Naive thymus-derived CD8-positive, alpha-beta T cell (primary cell): Measurements from ENCODE around the gene TIMM44. TPM values are rescaled to one million over a fixed set of nuclear protein-coding genes. Genes with fewer than 3 reads are reported as not detected.

ENCODE experiments used
- ATAC-seq, 2 donors: fragments of 150-1000 bp; cut with Tn5 transposase in 1 of 2; sonication (Bioruptor Pico), chemical (Tn5 transposase) in 1 of 2; 1 replicate in 1 of 2; 2 replicates in 1 of 2; pipeline ENCODE4 v1.10.0; 2021; ENCODE audit warnings: mild to moderate bottlenecking in 2 of 2, moderate library complexity in 2 of 2
- POLR2A ChIA-PET: fragments of 350-600 bp; sonication (Branson Sonifier 250); formaldehyde crosslinking; loops from one replicate; lab custom pipeline; 2021; ENCODE audit warnings: antibody characterized with exemption; lab: Charles Lee
- DNase-seq, 10 donors: peaks; one replicate each; pipeline versions ENCODE4 v3.0.0 to v3.0.0-alpha.2; 2020 to 2022
- H3K27ac Mint-ChIP-seq, 10 donors: one replicate each; pipeline ENCODE4 v1.8.0; 2020 to 2022; ENCODE audit warnings: mild to moderate bottlenecking in 10 of 10, mixed read lengths in 10 of 10, moderate library complexity in 4 of 10, inconsistent platforms in 1 of 10
- H3K27me3 Mint-ChIP-seq, 5 donors: one replicate each; pipeline ENCODE4 v1.8.0; 2021 to 2022; ENCODE audit warnings: mixed read lengths in 5 of 5
- H3K36me3 Mint-ChIP-seq, 3 donors: one replicate each; pipeline ENCODE4 v1.8.0; 2020 to 2022; ENCODE audit warnings: mixed read lengths in 3 of 3, mild to moderate bottlenecking in 2 of 3, inconsistent platforms in 1 of 3
- H3K4me1 Mint-ChIP-seq, 4 donors: one replicate each; pipeline ENCODE4 v1.8.0; 2021 to 2022; ENCODE audit warnings: mixed read lengths in 4 of 4
- H3K4me3 Mint-ChIP-seq, 10 donors: one replicate each; pipeline ENCODE4 v1.8.0; 2020 to 2022; ENCODE audit warnings: mild to moderate bottlenecking in 10 of 10, mixed read lengths in 10 of 10, moderate library complexity in 6 of 10, inconsistent platforms in 1 of 10
- H3K9me3 Mint-ChIP-seq, 9 donors: one replicate each; pipeline ENCODE4 v1.8.0; 2020 to 2022; ENCODE audit warnings: mixed read lengths in 9 of 9, mild to moderate bottlenecking in 3 of 9, inconsistent platforms in 1 of 9, moderate library complexity in 1 of 9
- polyA plus RNA-seq, 3 donors: library from polyadenylated mRNA; unstranded; fragments of 300-500 nt; fragmentation: Illumina TruSeq; gene quantifications; one replicate each; pipeline ENCODE4 v1.2.3, GENCODE V29; 2021
- total RNA-seq, 8 experiments: library from RNA in 2 of 8; stranded (reverse) in 2 of 8; gene quantifications; one replicate each; pipeline ENCODE4 v1.2.3 and lab custom pipeline; 2021 to 2026

The TIMM44 gene
- total and polyA plus RNA-seq, 5 experiments from 2014 or later, result 9.9 to 86.9 (median 19.7) TPM

GRCh38 chr19:7907544-7907943 is 35.9 kb downstream of the TIMM44 start:
- ATAC-seq, result no peak
- DNase-seq, result no peak
- H3K27me3 Mint-ChIP-seq, result peaks cover 0 to 6% (median 0%) of the 10 kb centered on the region in 5 donors
- peaks cover 0 to 27% (median 14%) of the 10 kb centered on the region in 3 donors for H3K36me3 Mint-ChIP-seq
- peak overlapping the region in 1 of 10 donors; percentile 81 for H3K27ac Mint-ChIP-seq
- peaks cover 16 to 49% (median 40%) of the 10 kb centered on the region in 4 donors for H3K4me1 Mint-ChIP-seq
- H3K9me3 Mint-ChIP-seq, result peaks cover 0 to 3% (median 0%) of the 10 kb centered on the region in 9 donors
- peak overlapping the region in 3 of 10 donors; percentile 14 to 39 (median 27) for H3K4me3 Mint-ChIP-seq
- POLR2A ChIA-PET, result interaction anchor here (0.7 to 2.5 kb wide), 4 partner anchors 9 to 75 kb away, joined by 3 to 8 read pairs (median 6); partner anchors contain the start of gene SNAPC2

GRCh38 chr19:7907122-7907521 is 36.3 kb downstream of the TIMM44 start:
- DNase-seq (no peak), ATAC-seq (no peak)
- Mint-ChIP-seq H3K4me1 (peaks cover 16 to 51% (median 42%) of the 10 kb centered on the region in 4 donors), H3K4me3 (peak overlapping the region in 2 of 10 donors; percentile 27 to 39), H3K36me3 (peaks cover 0 to 27% (median 13%) of the 10 kb centered on the region in 3 donors), H3K27me3 (peaks cover 0 to 6% (median 0%) of the 10 kb centered on the region in 5 donors), H3K9me3 (peaks cover 0 to 3% (median 0%) of the 10 kb centered on the region in 9 donors), H3K27ac (peak overlapping the region in 1 of 10 donors; percentile 66)
- POLR2A ChIA-PET, result interaction anchor here (0.7 to 2.5 kb wide), 3 partner anchors 10 to 75 kb away, joined by 3 to 8 read pairs (median 5); partner anchors contain the start of gene SNAPC2

- no peak for DNase-seq
- peaks cover 0 to 3% (median 0%) of the 10 kb centered on the region in 9 donors for H3K9me3 Mint-ChIP-seq
- H3K4me1 Mint-ChIP-seq, result peaks cover 16 to 51% (median 42%) of the 10 kb centered on the region in 4 donors
- peaks cover 0 to 18% (median 6%) of the 10 kb centered on the region in 3 donors for H3K36me3 Mint-ChIP-seq
- H3K27me3 Mint-ChIP-seq, result peaks cover 0 to 6% (median 0%) of the 10 kb centered on the region in 5 donors
- no peak for ATAC-seq
- H3K27ac Mint-ChIP-seq, result peak overlapping the region in 9 of 10 donors; percentile 14 to 96 (median 89)
- peak overlapping the region; percentile 54 to 93 (median 84) for H3K4me3 Mint-ChIP-seq
- POLR2A ChIA-PET, result interaction anchor here (2.5 kb wide), 1 partner anchor 15 kb away, joined by 8 read pairs; the partner anchor contains the start of gene SNAPC2
Measured at GRCh38 chr19:7905859-7906258, 37.6 kb downstream of the TIMM44 start.

GRCh38 chr19:7905268-7905667 is 38.2 kb downstream of the TIMM44 start:
- Mint-ChIP-seq H3K27me3 (peaks cover 0 to 6% (median 0%) of the 10 kb centered on the region in 5 donors), H3K36me3 (peaks cover 0 to 13% (median 6%) of the 10 kb centered on the region in 3 donors), H3K27ac (peak overlapping the region; percentile 86 to 97 (median 94)), H3K4me3 (peak overlapping the region; percentile 83 to 94 (median 88)), H3K4me1 (peaks cover 16 to 48% (median 42%) of the 10 kb centered on the region in 4 donors), H3K9me3 (peaks cover 0 to 3% (median 0%) of the 10 kb centered on the region in 9 donors)
- ATAC-seq (no peak), DNase-seq (no peak)
- POLR2A ChIA-PET, result interaction anchor here (2.5 kb wide), 1 partner anchor 15 kb away, joined by 8 read pairs; the partner anchor contains the start of gene SNAPC2

- DNase-seq, result peak in 8 of 10 donors; percentile 74 to 88 (median 76)
Measured at GRCh38 chr19:7904074-7905020, 39.1 kb downstream of the TIMM44 start.

GRCh38 chr19:7903244-7904073 is 40.0 kb downstream of the TIMM44 start, which contains the start of gene MAP2K7:
Gene MAP2K7, plus strand, starts transcription at chr19:7903877. Its CDS starts 68 bp downstream, at chr19:7903945.
- Mint-ChIP-seq H3K9me3 (peaks cover 0 to 3% (median 0%) of the 10 kb centered on the region in 9 donors), H3K27ac (peak within 1 kb of the TSS; percentile 91 to 99 (median 96)), H3K27me3 (peaks cover 0 to 6% (median 0%) of the 10 kb centered on the region in 5 donors), H3K4me1 (peaks cover 16 to 46% (median 42%) of the 10 kb centered on the region in 4 donors), H3K36me3 (peaks cover 0 to 11% (median 6%) of the 10 kb centered on the region in 3 donors), H3K4me3 (peak within 1 kb of the TSS; percentile 84 to 95 (median 90))
- ATAC-seq (peak; percentile 83 to 85), DNase-seq (peak; percentile 100)
- POLR2A ChIA-PET, result interaction anchor here (0.6 to 3.0 kb wide), 20 partner anchors 9 to 1132 kb away, joined by 3 to 69 read pairs (median 3); partner anchors contain the start of genes NDUFA7, PET100, RPS28 and SNAPC2

More at GRCh38 chr19:7904074-7905020, 39.1 kb downstream of the TIMM44 start:
- Mint-ChIP-seq H3K27ac (peak overlapping the region; percentile 86 to 97 (median 94)), H3K36me3 (peaks cover 0 to 11% (median 6%) of the 10 kb centered on the region in 3 donors), H3K4me3 (peak overlapping the region; percentile 83 to 95 (median 90)), H3K4me1 (peaks cover 16 to 48% (median 42%) of the 10 kb centered on the region in 4 donors), H3K27me3 (peaks cover 0 to 6% (median 0%) of the 10 kb centered on the region in 5 donors), H3K9me3 (peaks cover 0 to 3% (median 0%) of the 10 kb centered on the region in 9 donors)
- POLR2A ChIA-PET, result interaction anchor here (0.6 to 3.0 kb wide), 19 partner anchors 8 to 1133 kb away, joined by 3 to 69 read pairs (median 3); partner anchors contain the start of genes NDUFA7, PET100, RPS28 and SNAPC2
- peak; percentile 50 to 72 for ATAC-seq

GRCh38 chr19:7902796-7903243 is 40.6 kb downstream of the TIMM44 start:
- Mint-ChIP-seq H3K27me3 (peaks cover 0 to 6% (median 0%) of the 10 kb centered on the region in 5 donors), H3K36me3 (peaks cover 0 to 11% (median 6%) of the 10 kb centered on the region in 3 donors), H3K27ac (peak overlapping the region; percentile 90 to 99 (median 94)), H3K4me3 (peak overlapping the region; percentile 84 to 95 (median 90)), H3K4me1 (peaks cover 16 to 43% (median 41%) of the 10 kb centered on the region in 4 donors), H3K9me3 (peaks cover 0 to 3% (median 0%) of the 10 kb centered on the region in 9 donors)
- DNase-seq, result no peak
- no peak for ATAC-seq
- POLR2A ChIA-PET, result interaction anchor here (0.6 to 3.0 kb wide), 13 partner anchors 11 to 833 kb away, joined by 3 to 69 read pairs (median 4); partner anchors contain the start of genes PET100, SNAPC2, TIMM44 and XAB2

GRCh38 chr19:7901337-7901736 is 42.1 kb downstream of the TIMM44 start:
- Mint-ChIP-seq H3K27ac (no peak overlapping the region), H3K4me1 (peaks cover 15 to 34% (median 33%) of the 10 kb centered on the region in 4 donors), H3K4me3 (no peak overlapping the region), H3K9me3 (peaks cover 0 to 3% (median 0%) of the 10 kb centered on the region in 9 donors), H3K27me3 (peaks cover 0 to 6% (median 0%) of the 10 kb centered on the region in 5 donors), H3K36me3 (peaks cover 0 to 7% (median 6%) of the 10 kb centered on the region in 3 donors)
- DNase-seq (no peak), ATAC-seq (no peak)
- POLR2A ChIA-PET, result interaction anchor here (1.2 to 1.7 kb wide), 2 partner anchors 19 to 33 kb away, joined by 3 to 4 read pairs; partner anchors contain the start of gene SNAPC2

GRCh38 chr19:7900931-7901330 is 42.5 kb downstream of the TIMM44 start:
- POLR2A ChIA-PET, result interaction anchor here (0.6 to 1.7 kb wide), 4 partner anchors 11 to 265 kb away, joined by 3 to 4 read pairs (median 3); partner anchors contain the start of gene SNAPC2
- Mint-ChIP-seq H3K36me3 (peaks cover 0 to 6% (median 3%) of the 10 kb centered on the region in 3 donors), H3K27me3 (peaks cover 0 to 6% (median 0%) of the 10 kb centered on the region in 5 donors), H3K27ac (no peak overlapping the region), H3K4me1 (peaks cover 13 to 30% (median 29%) of the 10 kb centered on the region in 4 donors), H3K4me3 (peak overlapping the region in 1 of 10 donors; percentile 20), H3K9me3 (peaks cover 0 to 3% (median 0%) of the 10 kb centered on the region in 9 donors)
- DNase-seq (no peak), ATAC-seq (no peak)

GRCh38 chr19:7900401-7900870 is 43.0 kb downstream of the TIMM44 start:
- peaks cover 10 to 26% (median 24%) of the 10 kb centered on the region in 4 donors for H3K4me1 Mint-ChIP-seq

More at GRCh38 chr19:7900401-7900870, 43.0 kb downstream of the TIMM44 start:
- Mint-ChIP-seq H3K36me3 (peaks cover 0 to 3% (median 0%) of the 10 kb centered on the region in 3 donors), H3K9me3 (peaks cover 0 to 3% (median 0%) of the 10 kb centered on the region in 9 donors), H3K27me3 (peaks cover 0 to 6% (median 0%) of the 10 kb centered on the region in 5 donors), H3K4me3 (peak overlapping the region in 1 of 10 donors; percentile 20), H3K27ac (peak overlapping the region in 2 of 10 donors; percentile 15 to 46)
- ATAC-seq, result no peak
- POLR2A ChIA-PET, result interaction anchor here (0.5 to 1.7 kb wide), 5 partner anchors 11 to 1785 kb away, joined by 3 read pairs; partner anchors contain the start of gene SNAPC2
- DNase-seq, result no peak
